Measurements from ENCODE around the gene PAK1.

Gene PAK1

GRCh38 chr11:77353131-77353530 lies 120.8 kb downstream of the PAK1 start:
- H2AFZ ChIP-seq (ENCODE audit: low read depth, low read length), result no peak overlapping the region
- H3K4me1 ChIP-seq (ENCODE audit: insufficient read depth, low read length), result no peaks in the 10 kb centered on the region
- H3K27me3 ChIP-seq (ENCODE audit: insufficient read depth, low read length), result no peaks in the 10 kb centered on the region
- peaks cover 56% of the 10 kb centered on the region for H3K36me3 ChIP-seq (ENCODE audit: insufficient read depth, low read length)
- H3K9me3 ChIP-seq (ENCODE audit: low read length), result no peaks in the 10 kb centered on the region
- H3K4me3 ChIP-seq (ENCODE audit: low read length), result no peak overlapping the region

- no peak overlapping the region for H3K4me3 ChIP-seq (ENCODE audit: low read length)
- H3K4me1 ChIP-seq (ENCODE audit: insufficient read depth, low read length), result no peaks in the 10 kb centered on the region
- no peak overlapping the region for H2AFZ ChIP-seq (ENCODE audit: low read depth, low read length)
- no peaks in the 10 kb centered on the region for H3K27me3 ChIP-seq (ENCODE audit: insufficient read depth, low read length)
- H3K9me3 ChIP-seq (ENCODE audit: low read length), result no peaks in the 10 kb centered on the region
- H3K36me3 ChIP-seq (ENCODE audit: insufficient read depth, low read length), result peaks cover 56% of the 10 kb centered on the region
Measured at GRCh38 chr11:77351281-77351886, 122.5 kb downstream of the PAK1 start.

DNA sequence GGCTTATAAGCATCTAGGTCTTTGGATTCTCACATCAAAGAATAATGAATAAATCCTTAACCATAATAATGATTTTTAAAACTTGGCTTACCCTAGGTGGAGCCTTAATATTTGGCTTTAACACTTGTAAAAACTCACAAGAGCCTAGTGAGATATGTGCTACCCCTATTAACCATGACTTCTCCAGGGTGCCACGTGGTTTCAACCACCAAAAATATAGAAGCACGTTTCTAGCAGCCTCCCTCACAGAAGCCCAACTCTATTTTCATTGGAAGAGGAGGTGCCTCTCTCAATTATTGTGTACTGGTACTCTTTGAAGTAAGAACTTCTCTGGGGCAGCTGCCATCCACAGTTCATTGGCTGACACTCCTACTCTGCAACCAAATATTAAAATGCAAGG lies 125.9 kb downstream of the PAK1 start:
- H3K4me1 ChIP-seq (ENCODE audit: insufficient read depth, low read length), result no peaks in the 10 kb centered on the region
- H2AFZ ChIP-seq (ENCODE audit: low read depth, low read length), result no peak overlapping the region
- H3K4me3 ChIP-seq (ENCODE audit: low read length), result no peak overlapping the region
- no peaks in the 10 kb centered on the region for H3K27me3 ChIP-seq (ENCODE audit: insufficient read depth, low read length)
- H3K9me3 ChIP-seq (ENCODE audit: low read length), result no peaks in the 10 kb centered on the region
- H3K36me3 ChIP-seq (ENCODE audit: insufficient read depth, low read length), result peaks cover 55% of the 10 kb centered on the region

- Histone ChIP-seq H3K9me3 (ENCODE audit: low read length) (no peaks in the 10 kb centered on the region), H2AFZ (ENCODE audit: low read depth, low read length) (no peak overlapping the region), H3K4me3 (ENCODE audit: low read length) (no peak overlapping the region), H3K27me3 (ENCODE audit: insufficient read depth, low read length) (no peaks in the 10 kb centered on the region), H3K36me3 (ENCODE audit: insufficient read depth, low read length) (peaks cover 58% of the 10 kb centered on the region), H3K4me1 (ENCODE audit: insufficient read depth, low read length) (no peaks in the 10 kb centered on the region)
Measured at GRCh38 chr11:77346906-77347603, 126.8 kb downstream of the PAK1 start.

DNA sequence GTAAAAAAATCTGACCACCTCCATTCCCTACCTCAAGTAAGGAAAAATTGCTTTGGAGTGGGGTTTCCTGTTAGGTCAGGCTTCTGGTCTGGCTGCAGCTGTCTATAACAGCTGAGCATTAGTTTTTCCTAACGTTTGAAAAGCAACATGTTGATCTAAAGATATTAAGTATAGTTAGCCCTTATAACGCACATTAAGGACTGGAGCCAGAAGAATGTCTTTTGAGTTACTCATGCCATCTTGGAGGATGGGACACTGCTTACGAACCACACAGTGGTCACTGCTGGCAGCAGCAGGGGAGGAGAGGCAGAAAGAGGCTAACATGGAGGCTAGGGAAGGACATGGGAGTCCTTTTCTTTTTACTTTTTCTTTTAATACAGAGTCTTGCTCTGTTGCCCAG lies 128.3 kb downstream of the PAK1 start:
- Histone ChIP-seq H3K36me3 (ENCODE audit: insufficient read depth, low read length) (peaks cover 70% of the 10 kb centered on the region), H3K4me1 (ENCODE audit: insufficient read depth, low read length) (no peaks in the 10 kb centered on the region), H3K9me3 (ENCODE audit: low read length) (no peaks in the 10 kb centered on the region), H3K4me3 (ENCODE audit: low read length) (no peak overlapping the region), H3K27me3 (ENCODE audit: insufficient read depth, low read length) (no peaks in the 10 kb centered on the region), H2AFZ (ENCODE audit: low read depth, low read length) (no peak overlapping the region)

- Histone ChIP-seq H3K4me3 (ENCODE audit: low read length) (no peak overlapping the region), H3K36me3 (ENCODE audit: insufficient read depth, low read length) (peaks cover 82% of the 10 kb centered on the region), H3K4me1 (ENCODE audit: insufficient read depth, low read length) (no peaks in the 10 kb centered on the region), H3K27me3 (ENCODE audit: insufficient read depth, low read length) (no peaks in the 10 kb centered on the region), H3K9me3 (ENCODE audit: low read length) (peaks cover 3% of the 10 kb centered on the region), H2AFZ (ENCODE audit: low read depth, low read length) (no peak overlapping the region)
Measured at GRCh38 chr11:77340501-77340900, 133.4 kb downstream of the PAK1 start.

DNA sequence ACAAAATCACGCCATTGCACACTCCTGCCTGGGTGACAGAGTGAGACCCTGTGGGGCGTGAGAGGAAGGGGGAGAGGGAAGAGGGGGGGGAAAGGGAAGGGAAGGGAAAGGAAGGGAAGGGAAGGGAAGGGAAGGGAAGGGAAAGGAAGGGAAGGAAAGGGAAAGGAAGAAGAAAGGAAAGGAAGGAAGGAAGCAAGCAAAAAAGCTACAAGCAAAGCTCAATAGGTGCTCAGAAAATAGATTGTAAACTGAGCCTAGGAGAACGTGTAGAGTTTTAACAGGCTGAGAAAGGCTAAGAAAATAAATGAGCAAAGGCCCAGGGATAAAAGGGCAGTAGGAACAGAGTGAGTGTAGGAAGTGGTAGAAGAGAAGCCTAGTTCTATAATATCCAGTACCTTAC lies 141.6 kb downstream of the PAK1 start:
- Histone ChIP-seq H3K36me3 (ENCODE audit: insufficient read depth, low read length) (peaks cover 50% of the 10 kb centered on the region), H3K27me3 (ENCODE audit: insufficient read depth, low read length) (no peaks in the 10 kb centered on the region), H2AFZ (ENCODE audit: low read depth, low read length) (no peak overlapping the region), H3K4me3 (ENCODE audit: low read length) (no peak overlapping the region), H3K9me3 (ENCODE audit: low read length) (peaks cover 11% of the 10 kb centered on the region), H3K4me1 (ENCODE audit: insufficient read depth, low read length) (no peaks in the 10 kb centered on the region)

DNA sequence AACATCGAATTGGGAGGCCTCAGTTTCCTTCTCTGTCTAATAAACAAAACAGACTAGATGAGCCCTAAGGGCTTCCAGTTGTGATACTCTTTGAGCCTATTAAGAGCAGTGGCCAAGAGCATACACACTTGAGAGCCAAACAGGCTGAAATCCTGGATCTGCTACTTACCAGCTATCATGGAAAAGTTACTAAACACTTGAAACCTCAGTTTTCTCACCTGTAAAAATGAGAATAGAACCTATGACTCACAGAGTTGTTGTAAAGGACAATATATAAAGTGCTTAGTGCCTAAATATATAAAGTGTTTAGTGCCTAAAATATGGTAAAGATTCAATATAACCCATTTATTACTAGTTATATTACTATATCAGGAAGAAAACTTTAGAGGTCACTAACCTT lies 148.7 kb downstream of the PAK1 start:
- no peaks in the 10 kb centered on the region for H3K27me3 ChIP-seq (ENCODE audit: insufficient read depth, low read length)
- H3K36me3 ChIP-seq (ENCODE audit: insufficient read depth, low read length), result peaks cover 46% of the 10 kb centered on the region
- H3K4me1 ChIP-seq (ENCODE audit: insufficient read depth, low read length), result no peaks in the 10 kb centered on the region
- H2AFZ ChIP-seq (ENCODE audit: low read depth, low read length), result no peak overlapping the region
- H3K4me3 ChIP-seq (ENCODE audit: low read length), result no peak overlapping the region
- H3K9me3 ChIP-seq (ENCODE audit: low read length), result peaks cover 2% of the 10 kb centered on the region

DNA sequence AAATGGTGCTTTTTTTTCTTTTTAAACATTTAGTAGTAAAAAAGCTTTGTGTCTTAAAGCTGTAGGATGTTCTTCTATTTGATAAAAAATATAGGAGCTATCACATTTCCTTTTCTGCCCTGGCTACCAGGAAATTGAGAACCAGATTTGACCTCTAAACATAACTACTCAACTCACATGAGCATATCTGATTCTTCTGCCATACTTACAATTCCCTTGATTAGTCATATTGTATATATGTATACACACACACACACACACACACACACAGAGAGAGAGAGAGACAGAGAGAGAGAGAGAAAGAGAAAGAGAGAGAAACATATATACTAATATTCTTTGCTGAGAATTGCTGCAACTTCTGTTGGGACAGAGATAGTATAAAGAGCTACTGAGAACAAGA lies 149.4 kb downstream of the PAK1 start:
- peaks cover 46% of the 10 kb centered on the region for H3K36me3 ChIP-seq (ENCODE audit: insufficient read depth, low read length)
- H3K9me3 ChIP-seq (ENCODE audit: low read length), result peaks cover 2% of the 10 kb centered on the region
- H3K4me1 ChIP-seq (ENCODE audit: insufficient read depth, low read length), result no peaks in the 10 kb centered on the region
- no peaks in the 10 kb centered on the region for H3K27me3 ChIP-seq (ENCODE audit: insufficient read depth, low read length)
- H2AFZ ChIP-seq (ENCODE audit: low read depth, low read length), result no peak overlapping the region
- no peak overlapping the region for H3K4me3 ChIP-seq (ENCODE audit: low read length)

DNA sequence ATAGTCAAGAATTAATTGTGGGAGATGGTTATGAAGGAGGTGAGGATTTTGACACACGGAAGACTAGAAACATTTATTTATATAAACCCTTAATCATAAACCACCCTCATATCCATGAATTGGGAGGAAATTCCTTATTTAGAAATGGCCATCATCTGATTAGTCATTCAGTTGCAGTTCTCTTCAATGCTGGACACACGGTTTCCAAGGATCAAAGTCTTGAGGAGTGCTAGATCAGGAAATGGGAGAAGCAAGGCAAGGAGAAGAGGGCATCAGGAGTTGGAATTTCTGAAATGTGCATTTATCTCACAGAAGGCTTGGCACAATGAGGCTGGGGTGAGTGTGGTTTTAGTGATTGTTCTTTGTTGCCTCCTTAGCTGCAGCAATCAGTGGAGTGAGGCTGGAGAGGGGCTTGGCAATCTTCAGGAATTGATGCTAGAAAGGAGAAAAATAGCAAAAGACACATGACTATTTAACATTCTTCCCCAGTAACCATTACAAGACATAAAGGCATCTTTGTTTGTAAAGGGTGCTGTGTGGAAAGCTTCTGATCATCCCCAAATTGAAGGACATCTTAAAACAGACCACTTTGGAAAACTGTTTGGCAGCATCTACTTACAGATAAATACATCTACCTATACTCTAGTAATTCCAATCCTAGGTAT lies 150.8 kb downstream of the PAK1 start:
- Histone ChIP-seq H2AFZ (ENCODE audit: low read depth, low read length) (no peak overlapping the region), H3K4me1 (ENCODE audit: insufficient read depth, low read length) (no peaks in the 10 kb centered on the region), H3K4me3 (ENCODE audit: low read length) (no peak overlapping the region), H3K36me3 (ENCODE audit: insufficient read depth, low read length) (peaks cover 46% of the 10 kb centered on the region), H3K27me3 (ENCODE audit: insufficient read depth, low read length) (no peaks in the 10 kb centered on the region), H3K9me3 (ENCODE audit: low read length) (no peaks in the 10 kb centered on the region)

DNA sequence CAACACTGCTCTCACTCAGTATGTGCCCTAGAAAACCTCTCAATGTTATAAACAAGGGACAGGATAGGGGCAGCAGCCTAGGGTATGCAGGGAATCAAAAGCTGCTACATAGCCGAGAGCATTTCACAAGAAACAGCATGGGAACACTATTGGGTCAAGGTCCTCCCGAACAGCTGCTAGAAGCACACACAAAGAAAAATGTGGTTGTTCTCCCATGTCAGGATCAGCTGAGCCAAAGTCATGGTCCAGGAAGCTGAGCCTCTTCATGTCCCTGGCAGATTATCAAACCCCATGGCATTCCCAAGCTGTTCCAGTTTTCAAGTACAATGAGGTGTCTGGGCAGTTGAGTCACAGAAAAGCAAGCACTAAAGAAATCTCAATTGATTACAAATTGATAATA lies 151.4 kb downstream of the PAK1 start:
- Histone ChIP-seq H2AFZ (ENCODE audit: low read depth, low read length) (no peak overlapping the region), H3K4me3 (ENCODE audit: low read length) (no peak overlapping the region), H3K27me3 (ENCODE audit: insufficient read depth, low read length) (no peaks in the 10 kb centered on the region), H3K4me1 (ENCODE audit: insufficient read depth, low read length) (no peaks in the 10 kb centered on the region), H3K9me3 (ENCODE audit: low read length) (no peaks in the 10 kb centered on the region), H3K36me3 (ENCODE audit: insufficient read depth, low read length) (peaks cover 46% of the 10 kb centered on the region)

- H3K4me3 ChIP-seq (ENCODE audit: low read length), result no peak overlapping the region
- H3K9me3 ChIP-seq (ENCODE audit: low read length), result no peaks in the 10 kb centered on the region
- H3K36me3 ChIP-seq (ENCODE audit: insufficient read depth, low read length), result peaks cover 35% of the 10 kb centered on the region
- no peaks in the 10 kb centered on the region for H3K4me1 ChIP-seq (ENCODE audit: insufficient read depth, low read length)
- no peaks in the 10 kb centered on the region for H3K27me3 ChIP-seq (ENCODE audit: insufficient read depth, low read length)
- no peak overlapping the region for H2AFZ ChIP-seq (ENCODE audit: low read depth, low read length)
Measured at GRCh38 chr11:77320351-77320750, 153.5 kb downstream of the PAK1 start.

DNA sequence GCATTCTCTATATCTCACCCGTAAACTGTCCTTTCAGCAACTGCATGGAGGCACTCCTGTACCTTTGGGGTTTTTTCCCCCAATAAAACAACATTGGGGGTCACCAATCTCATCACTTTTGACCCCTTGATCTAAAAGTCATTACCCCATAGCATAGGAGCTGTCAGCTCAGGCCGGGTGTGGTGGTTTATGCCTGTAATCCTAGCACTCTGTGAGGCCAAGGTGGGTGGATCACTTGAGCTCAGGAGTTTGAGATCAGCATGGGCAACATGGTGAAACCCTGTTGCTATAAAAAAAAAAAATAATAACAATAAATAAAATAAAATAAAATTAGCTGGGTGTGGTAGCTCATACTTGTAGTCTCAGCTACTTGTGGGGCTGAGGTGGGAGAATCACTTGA lies 155.3 kb downstream of the PAK1 start:
- Histone ChIP-seq H3K27me3 (ENCODE audit: insufficient read depth, low read length) (no peaks in the 10 kb centered on the region), H3K9me3 (ENCODE audit: low read length) (no peaks in the 10 kb centered on the region), H2AFZ (ENCODE audit: low read depth, low read length) (no peak overlapping the region), H3K36me3 (ENCODE audit: insufficient read depth, low read length) (peaks cover 23% of the 10 kb centered on the region), H3K4me3 (ENCODE audit: low read length) (no peak overlapping the region), H3K4me1 (ENCODE audit: insufficient read depth, low read length) (no peaks in the 10 kb centered on the region)
